DOHH2 (cell line): ENCODE data around the gene TBPL1.

Experiments used
- H3F3A ChIP-seq: fragments of 200-600 bp; sonication (generic), shearing (Covaris generic); 2 replicates; pipeline ENCODE4 v1.6.0; 2016; ENCODE audit warnings: antibody characterized with exemption, mild to moderate bottlenecking; ENCODE audit not compliant: control insufficient read depth, insufficient read depth
- H3K27ac ChIP-seq: fragments of 200-600 bp; sonication (generic); 2 replicates; pipeline ENCODE4 v1.5.1; 2014; ENCODE audit warnings: low read depth, mild to moderate bottlenecking, low read length, moderate library complexity
- H3K27me3 ChIP-seq: fragments of 200-600 bp; sonication (generic); 2 replicates; pipeline ENCODE4 v1.6.1; 2014; ENCODE audit warnings: mild to moderate bottlenecking, low read length, mixed read lengths; ENCODE audit not compliant: control insufficient read depth
- H3K36me3 ChIP-seq: fragments of 200-600 bp; sonication (generic); 2 replicates; pipeline ENCODE4 v1.6.1; 2014; ENCODE audit warnings: mild to moderate bottlenecking, low read length, moderate library complexity, mixed read lengths; ENCODE audit not compliant: control insufficient read depth
- H3K4me1 ChIP-seq: fragments of 200-600 bp; sonication (generic); 2 replicates; pipeline ENCODE4 v1.6.1; 2014; ENCODE audit warnings: mild to moderate bottlenecking, low read length, mixed read lengths; ENCODE audit not compliant: control insufficient read depth
- H3K4me2 ChIP-seq: fragments of 200-600 bp; sonication (generic); 2 replicates; pipeline ENCODE4 v1.6.0; 2014; ENCODE audit warnings: mild to moderate bottlenecking, low read length, moderate library complexity
- H3K4me3 ChIP-seq: fragments of 200-600 bp; sonication (generic); 2 replicates; pipeline ENCODE4 v1.5.1; 2014; ENCODE audit warnings: mild to moderate bottlenecking, low read length, mixed read lengths
- H3K79me2 ChIP-seq: fragments of 200-600 bp; sonication (generic); 2 replicates; pipeline ENCODE4 v1.6.1; 2014; ENCODE audit warnings: mild to moderate bottlenecking, low read length, mixed read lengths; ENCODE audit not compliant: control insufficient read depth
- H3K9me2 ChIP-seq: fragments of 200-600 bp; sonication (generic); replicated peaks from 2 replicates; pipeline ENCODE4 v1.6.1; 2014; ENCODE audit warnings: mild to moderate bottlenecking, low read length, mixed read lengths; ENCODE audit not compliant: control insufficient read depth
- H3K9me3 ChIP-seq: fragments of 200-600 bp; sonication (generic); 2 replicates; pipeline ENCODE4 v1.6.1; 2014; ENCODE audit warnings: antibody characterized with exemption, low read length, mixed read lengths; ENCODE audit not compliant: control insufficient read depth, insufficient read depth
- H4K20me1 ChIP-seq: fragments of 200-600 bp; sonication (generic); 2 replicates; pipeline ENCODE4 v1.6.0; 2014; ENCODE audit warnings: low read depth, mild to moderate bottlenecking, antibody characterized with exemption, low read length, moderate library complexity; ENCODE audit not compliant: control insufficient read depth, insufficient read depth
- CTCF ChIP-seq: fragments of 200-600 bp; sonication (generic); IDR thresholded peaks from one replicate; pipeline ENCODE4 v1.5.1; 2014; ENCODE audit warnings: antibody characterized with exemption, mild to moderate bottlenecking, low read depth, low read length; ENCODE audit not compliant: poor library complexity, severe bottlenecking
- EZH2phosphoT487 ChIP-seq: fragments of 200-600 bp; sonication (generic); IDR thresholded peaks from 2 replicates; pipeline ENCODE4 v1.6.1; 2017; ENCODE audit warnings: borderline replicate concordance, mild to moderate bottlenecking, antibody characterized with exemption, low read length, moderate library complexity, mixed read lengths

The TBPL1 gene

GRCh38 chr6:133992992-133993680 lies 40.1 kb downstream of the TBPL1 start:
- Histone ChIP-seq H3K27ac (no peak overlapping the region), H3K9me2 (no peaks in the 10 kb centered on the region), H3K36me3 (peaks cover 3% of the 10 kb centered on the region; the same call in 1 of the 2 replicates), H3K4me3 (no peak overlapping the region), H3F3A (no peaks in the 10 kb centered on the region), H3K4me1 (no peaks in the 10 kb centered on the region), H3K9me3 (no peaks in the 10 kb centered on the region), H4K20me1 (no peaks in the 10 kb centered on the region; the same call in 1 of the 2 replicates), H3K79me2 (no peaks in the 10 kb centered on the region), H3K4me2 (no peak overlapping the region), H3K27me3 (no peaks in the 10 kb centered on the region)
- TF ChIP-seq CTCF (no peak), EZH2phosphoT487 (no peak)

GRCh38 chr6:133995296-133995695 lies 42.3 kb downstream of the TBPL1 start:
- Histone ChIP-seq H3K27me3 (no peaks in the 10 kb centered on the region), H3F3A (no peaks in the 10 kb centered on the region), H4K20me1 (no peaks in the 10 kb centered on the region; the same call in 1 of the 2 replicates), H3K4me2 (no peak overlapping the region), H3K36me3 (no peaks in the 10 kb centered on the region), H3K9me3 (no peaks in the 10 kb centered on the region), H3K27ac (no peak overlapping the region), H3K79me2 (no peaks in the 10 kb centered on the region), H3K9me2 (no peaks in the 10 kb centered on the region), H3K4me1 (no peaks in the 10 kb centered on the region), H3K4me3 (no peak overlapping the region)
- TF ChIP-seq EZH2phosphoT487 (no peak), CTCF (no peak)

GRCh38 chr6:133995758-133996157 lies 42.7 kb downstream of the TBPL1 start:
- H4K20me1 ChIP-seq = no peaks in the 10 kb centered on the region; the same call in 1 of the 2 replicates

More at GRCh38 chr6:133995758-133996157, 42.7 kb downstream of the TBPL1 start:
- H3K27ac ChIP-seq = no peak overlapping the region
- no peak overlapping the region for H3K4me2 ChIP-seq
- H3K4me1 ChIP-seq = no peaks in the 10 kb centered on the region
- H3K9me3 ChIP-seq = no peaks in the 10 kb centered on the region
- H3K79me2 ChIP-seq = no peaks in the 10 kb centered on the region
- no peaks in the 10 kb centered on the region for H3K9me2 ChIP-seq
- H3K4me3 ChIP-seq = no peak overlapping the region
- no peaks in the 10 kb centered on the region for H3K36me3 ChIP-seq
- no peaks in the 10 kb centered on the region for H3F3A ChIP-seq
- TF ChIP-seq CTCF = no peak
- TF ChIP-seq EZH2phosphoT487 = no peak
- no peaks in the 10 kb centered on the region for H3K27me3 ChIP-seq
